ENCODE data around the gene DOK3. TPM values are rescaled to one million over a fixed set of nuclear protein-coding genes. Genes with fewer than 3 reads are reported as not detected.

Gene DOK3
- total and polyA plus RNA-seq, 10 donors: 69.9 to 231 (median 142) TPM

GRCh38 chr5:177453852-177454396 lies 55.7 kb downstream of the DOK3 start:
- peak overlapping the region; percentile 76 to 95 (median 90) for H3K27ac ChIP-seq
- 4 to 7% (median 5%) methylated on average over 21 to 31 of the region's 31 CpGs for WGBS, 5 donors

GRCh38 chr5:177452688-177453638 lies 56.7 kb downstream of the DOK3 start:
- intact Hi-C loops (cut with DNase I; ENCODE audit: low total_unique reads): loop anchor here (5.0 to 10.0 kb wide), 2 partner anchors 51 to 138 kb away; partner anchors contain the start of genes MXD3 and PFN3
- Histone ChIP-seq H3K4me1 (peaks cover 15 to 73% (median 52%) of the 10 kb centered on the region in 6 donors), H3K27ac (peak overlapping the region in 2 of 8 donors; percentile 90 to 91), H3K4me3 (no peak overlapping the region), H3K9me3 (no peaks in the 10 kb centered on the region), H3K27me3 (replicated peaks in 1 of 7) (peaks cover 0 to 27% (median 0%) of the 10 kb centered on the region in 7 donors), H3K36me3 (peaks cover 0 to 3% (median 0%) of the 10 kb centered on the region in 6 donors)
- DNase-seq: peak; percentile 79
- 84 to 90% (median 88%) methylated on average over 13 to 17 of the region's 17 CpGs for WGBS, 5 donors
- TF ChIP-seq CTCF (IDR thresholded peaks at IDR 0.05 in 8 of 11, conservative IDR thresholded peaks at IDR 0.05 in 3 of 11): no peak
- TF ChIP-seq POLR2AphosphoS5 (IDR thresholded peaks at IDR 0.05): peak in 1 of 3 donors; percentile 27

More at GRCh38 chr5:177453852-177454396, 55.7 kb downstream of the DOK3 start:
- H3K36me3 ChIP-seq: peaks cover 0 to 13% (median 2%) of the 10 kb centered on the region in 6 donors
- peak in 1 of 3 donors; percentile 56 for TF ChIP-seq POLR2AphosphoS5 (IDR thresholded peaks at IDR 0.05)
- no peak for TF ChIP-seq CTCF (IDR thresholded peaks at IDR 0.05 in 8 of 11, conservative IDR thresholded peaks at IDR 0.05 in 3 of 11)
- intact Hi-C loops (cut with DNase I; ENCODE audit: low total_unique reads): loop anchor here (5.0 to 10.0 kb wide), 2 partner anchors 52 to 139 kb away; partner anchors contain the start of genes MXD3 and PFN3
- H3K27me3 ChIP-seq (replicated peaks in 1 of 7): peaks cover 0 to 24% (median 0%) of the 10 kb centered on the region in 7 donors
- DNase-seq: no peak
- peak overlapping the region; percentile 14 to 83 (median 68) for H3K4me3 ChIP-seq
- H3K4me1 ChIP-seq: peaks cover 11 to 63% (median 43%) of the 10 kb centered on the region in 6 donors
- H3K9me3 ChIP-seq: no peaks in the 10 kb centered on the region

Other genes starting within 250 kb of the DOK3 start
- gene RAB24, start 206.1 kb downstream of the DOK3 start, total RNA-seq: 10 to 100 TPM; 52.1 to 90.4 (median 80.8) TPM
- gene RAB24, start 206.1 kb downstream of the DOK3 start, polyA plus RNA-seq: 100 to 1,000 TPM in 2 of 3 donors, 10 to 100 TPM in 1; 90.6 to 181 (median 170) TPM
- gene PRELID1, start 206.0 kb downstream of the DOK3 start, total RNA-seq: 100 to 1,000 TPM in 5 of 7 donors, 10 to 100 TPM in 2; 74.5 to 173 (median 106) TPM
- 100 to 1,000 TPM; 131 to 174 (median 154) TPM for gene PRELID1, start 206.0 kb downstream of the DOK3 start, polyA plus RNA-seq
- 10 to 100 TPM; 19.3 to 80.7 (median 26.7) TPM for gene MXD3, start 197.9 kb downstream of the DOK3 start, total RNA-seq
- 10 to 100 TPM; 25.9 to 32.5 (median 26.2) TPM for gene MXD3, start 197.9 kb downstream of the DOK3 start, polyA plus RNA-seq
- 100 to 1,000 TPM in 4 of 7 donors, 10 to 100 TPM in 3; 92.4 to 211 (median 109) TPM for gene LMAN2, start 158.2 kb downstream of the DOK3 start, total RNA-seq
- 10 to 100 TPM; 50.1 to 96.6 (median 72.5) TPM for gene LMAN2, start 158.2 kb downstream of the DOK3 start, polyA plus RNA-seq
- 100 to 1,000 TPM in 1 of 7 donors, 10 to 100 TPM in 6; 61.5 to 111 (median 77.1) TPM for gene RGS14, start 151.9 kb downstream of the DOK3 start, total RNA-seq
- gene RGS14, start 151.9 kb downstream of the DOK3 start, polyA plus RNA-seq: 10 to 100 TPM; 45.3 to 95.9 (median 61.6) TPM
- gene SLC34A1, start 125.4 kb downstream of the DOK3 start, total RNA-seq: under 1 TPM in 5 of 7 donors, not detected in 2; 0.13 to 0.77 (median 0.19) TPM
- gene SLC34A1, start 125.4 kb downstream of the DOK3 start, polyA plus RNA-seq: under 1 TPM in 2 of 3 donors, not detected in 1; 0.02 to 0.06 TPM
- gene PFN3, start 109.2 kb downstream of the DOK3 start, total RNA-seq: not detected
- not detected for gene PFN3, start 109.2 kb downstream of the DOK3 start, polyA plus RNA-seq
- gene F12, start 100.3 kb downstream of the DOK3 start, total RNA-seq: 1 to 10 TPM in 3 of 7 donors, under 1 TPM in 4; 0.60 to 1.7 (median 0.94) TPM
- gene F12, start 100.3 kb downstream of the DOK3 start, polyA plus RNA-seq: 1 to 10 TPM; 1.1 to 2.3 (median 1.3) TPM
- gene GRK6, start 83.2 kb downstream of the DOK3 start, total RNA-seq: 100 to 1,000 TPM; 114 to 170 (median 149) TPM
- gene GRK6, start 83.2 kb downstream of the DOK3 start, polyA plus RNA-seq: 10 to 100 TPM; 45.7 to 75.9 (median 55.3) TPM
- 1 to 10 TPM in 6 of 7 donors, not detected in 1; 2.6 to 5.3 (median 4.7) TPM for gene PRR7, start 63.0 kb downstream of the DOK3 start, total RNA-seq
- 1 to 10 TPM; 1.7 to 5.7 (median 3.9) TPM for gene PRR7, start 63.0 kb downstream of the DOK3 start, polyA plus RNA-seq
- gene DBN1, start 36.2 kb downstream of the DOK3 start, total RNA-seq: 10 to 100 TPM; 13.0 to 26.5 (median 17.6) TPM
- 10 to 100 TPM in 1 of 3 donors, 1 to 10 TPM in 2; 6.8 to 16.3 (median 7.6) TPM for gene DBN1, start 36.2 kb downstream of the DOK3 start, polyA plus RNA-seq
- 100 to 1,000 TPM in 3 of 7 donors, 10 to 100 TPM in 4; 44.8 to 220 (median 86.4) TPM for gene PDLIM7, start 12.2 kb downstream of the DOK3 start, total RNA-seq
- gene PDLIM7, start 12.2 kb downstream of the DOK3 start, polyA plus RNA-seq: 100 to 1,000 TPM in 1 of 3 donors, 10 to 100 TPM in 2; 42.5 to 125 (median 59.2) TPM
- gene DDX41, start 7.1 kb upstream of the DOK3 start, total RNA-seq: 100 to 1,000 TPM in 2 of 7 donors, 10 to 100 TPM in 5; 68.9 to 126 (median 91.8) TPM
- 10 to 100 TPM; 68.9 to 99.4 (median 92.9) TPM for gene DDX41, start 7.1 kb upstream of the DOK3 start, polyA plus RNA-seq
- 100 to 1,000 TPM in 5 of 7 donors, 10 to 100 TPM in 2; 86.9 to 155 (median 116) TPM for gene FAM193B, start 44.7 kb upstream of the DOK3 start, total RNA-seq
- 100 to 1,000 TPM; 145 to 364 (median 348) TPM for gene FAM193B, start 44.7 kb upstream of the DOK3 start, polyA plus RNA-seq
- 100 to 1,000 TPM in 4 of 7 donors, 10 to 100 TPM in 3; 72.0 to 126 (median 110) TPM for gene TMED9, start 82.4 kb upstream of the DOK3 start, total RNA-seq
- 10 to 100 TPM; 52.6 to 96.9 (median 91.9) TPM for gene TMED9, start 82.4 kb upstream of the DOK3 start, polyA plus RNA-seq
- gene B4GALT7, start 90.3 kb upstream of the DOK3 start, total RNA-seq: 10 to 100 TPM; 26.8 to 35.6 (median 32.5) TPM
- gene B4GALT7, start 90.3 kb upstream of the DOK3 start, polyA plus RNA-seq: 10 to 100 TPM; 22.7 to 43.8 (median 37.4) TPM